ENCODE measurements around the gene PACRG.

GRCh38 chr6:163030980-163031379 lies 303.2 kb downstream of the PACRG start:
- no peak for TF ChIP-seq EZH2phosphoT487 (IDR thresholded peaks at IDR 0.05; ENCODE audit: insufficient read depth, low read depth)
- no peak for TF ChIP-seq EZH2 (IDR thresholded peaks at IDR 0.05; ENCODE audit: insufficient read depth, poor library complexity, severe bottlenecking)
